Trophoblast cell (in vitro differentiated cells and primary cell): ENCODE measurements around the gene UHMK1.

Experiments used
- DNase-seq, 2 donors: peaks; one replicate each; pipeline ENCODE4 v3.0.0-alpha.2; 2016
- H2AFZ ChIP-seq: 2 replicates; pipeline ENCODE4 v1.6.1; 2013; ENCODE audit warnings: low read length, moderate library complexity, mild to moderate bottlenecking; ENCODE audit not compliant: insufficient read depth, poor library complexity
- H2AK5ac ChIP-seq: 2 replicates; pipeline ENCODE4 v1.6.1; 2013; ENCODE audit warnings: mild to moderate bottlenecking, low read length
- H2BK120ac ChIP-seq: 2 replicates; pipeline ENCODE4 v1.6.1; 2013; ENCODE audit warnings: low read length, mild to moderate bottlenecking, moderate library complexity; ENCODE audit not compliant: insufficient read depth, poor library complexity
- H2BK12ac ChIP-seq: 2 replicates; pipeline ENCODE4 v1.6.1; 2013; ENCODE audit warnings: mild to moderate bottlenecking, low read length, moderate library complexity
- H2BK5ac ChIP-seq: 2 replicates; pipeline ENCODE4 v1.6.1; 2013; ENCODE audit warnings: low read length, low read depth, moderate library complexity, mild to moderate bottlenecking; ENCODE audit not compliant: poor library complexity
- H3K14ac ChIP-seq: 2 replicates; pipeline ENCODE4 v1.6.1; 2013; ENCODE audit warnings: mild to moderate bottlenecking, low read length
- H3K18ac ChIP-seq: 2 replicates; pipeline ENCODE4 v1.6.1; 2013; ENCODE audit warnings: mild to moderate bottlenecking, low read length
- H3K23ac ChIP-seq: 2 replicates; pipeline ENCODE4 v1.6.1; 2013; ENCODE audit warnings: low read length
- H3K27ac ChIP-seq: 2 replicates; pipeline ENCODE4 v1.5.1; 2013; ENCODE audit warnings: low read depth, mild to moderate bottlenecking, inconsistent platforms, low read length, moderate library complexity
- H3K27me3 ChIP-seq: 2 replicates; pipeline ENCODE4 v1.6.1; 2013; ENCODE audit warnings: inconsistent platforms, mild to moderate bottlenecking, low read length, moderate library complexity; ENCODE audit not compliant: insufficient read depth
- H3K36me3 ChIP-seq, 2 experiments: 1 replicate in 1 of 2; 2 replicates in 1 of 2; pipeline ENCODE4 v1.6.1; 2013; ENCODE audit warnings: low read length in 2 of 2, mild to moderate bottlenecking in 2 of 2, moderate library complexity in 1 of 2; ENCODE audit not compliant: insufficient read depth in 2 of 2, control insufficient read depth in 1 of 2
- H3K4ac ChIP-seq: 2 replicates; pipeline ENCODE4 v1.6.1; 2013; ENCODE audit warnings: low read depth, mild to moderate bottlenecking, low read length, moderate library complexity
- H3K4me1 ChIP-seq, 2 experiments: 1 replicate in 1 of 2; 2 replicates in 1 of 2; pipeline ENCODE4 v1.6.1; 2013; ENCODE audit warnings: low read length in 2 of 2, mild to moderate bottlenecking in 2 of 2, moderate library complexity in 1 of 2; ENCODE audit not compliant: insufficient read depth in 2 of 2, control insufficient read depth in 1 of 2
- H3K4me2 ChIP-seq: 2 replicates; pipeline ENCODE4 v1.6.1; 2013; ENCODE audit warnings: inconsistent platforms, mild to moderate bottlenecking, low read length, moderate library complexity
- H3K4me3 ChIP-seq: 2 replicates; pipeline ENCODE4 v1.5.1; 2013; ENCODE audit warnings: mild to moderate bottlenecking, low read depth, low read length, inconsistent platforms
- H3K79me1 ChIP-seq: one replicate; pipeline ENCODE4 v1.6.1; 2013; ENCODE audit warnings: low read length
- H3K79me2 ChIP-seq: 2 replicates; pipeline ENCODE4 v1.6.1; 2013; ENCODE audit warnings: low read length, mild to moderate bottlenecking; ENCODE audit not compliant: control insufficient read depth, insufficient read depth, poor library complexity
- H3K9ac ChIP-seq: 2 replicates; pipeline ENCODE4 v1.6.1; 2013; ENCODE audit warnings: mild to moderate bottlenecking, low read length
- H3K9me3 ChIP-seq: 2 replicates; pipeline ENCODE4 v1.6.1; 2013; ENCODE audit warnings: low read depth, mild to moderate bottlenecking, control low read depth, inconsistent platforms, low read length; ENCODE audit not compliant: insufficient read depth
- H4K12ac ChIP-seq: 2 replicates; pipeline ENCODE4 v1.6.1; 2013; ENCODE audit warnings: low read depth, mild to moderate bottlenecking, low read length, moderate library complexity
- H4K8ac ChIP-seq: 2 replicates; pipeline ENCODE4 v1.6.1; 2013; ENCODE audit warnings: low read depth, mild to moderate bottlenecking, low read length, moderate library complexity
- H4K91ac ChIP-seq: one replicate; pipeline ENCODE4 v1.6.1; 2013; ENCODE audit warnings: low read depth, mild to moderate bottlenecking, low read length, moderate library complexity
- WGBS: extraction: QIAGEN DNeasy Blood & Tissue Kit; methylation state at CpG from one replicate; pipeline ENCODE4 v1.1.7; 2013; ENCODE audit warnings: missing lambda C conversion rate; ENCODE audit not compliant: insufficient read length, insufficient coverage; ENCODE audit errors: extremely low coverage; 5-methylcytosine and 5-hydroxymethylcytosine counted together

Gene UHMK1

DNA sequence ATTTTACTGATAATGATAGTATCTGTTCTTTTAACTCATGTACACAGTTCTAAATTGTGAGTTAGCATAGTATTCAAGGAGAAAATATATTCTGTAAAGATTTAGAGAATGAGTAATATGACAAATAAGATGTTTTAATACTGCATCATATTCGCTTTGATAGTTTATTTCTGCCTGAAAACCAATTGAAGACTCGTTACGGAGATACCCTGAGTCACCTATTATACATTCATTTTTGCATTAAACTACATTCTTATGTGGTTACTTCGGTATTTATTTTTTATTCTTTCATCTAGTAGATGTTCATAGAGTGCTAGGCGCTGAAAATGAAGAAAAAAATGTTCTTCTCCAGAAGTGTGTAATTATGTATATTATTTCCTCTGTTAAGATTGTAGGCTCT is 5.3 kb downstream of the UHMK1 start:
- WGBS, result no CpG with 5 or more reads among the region's 5 CpGs

DNA sequence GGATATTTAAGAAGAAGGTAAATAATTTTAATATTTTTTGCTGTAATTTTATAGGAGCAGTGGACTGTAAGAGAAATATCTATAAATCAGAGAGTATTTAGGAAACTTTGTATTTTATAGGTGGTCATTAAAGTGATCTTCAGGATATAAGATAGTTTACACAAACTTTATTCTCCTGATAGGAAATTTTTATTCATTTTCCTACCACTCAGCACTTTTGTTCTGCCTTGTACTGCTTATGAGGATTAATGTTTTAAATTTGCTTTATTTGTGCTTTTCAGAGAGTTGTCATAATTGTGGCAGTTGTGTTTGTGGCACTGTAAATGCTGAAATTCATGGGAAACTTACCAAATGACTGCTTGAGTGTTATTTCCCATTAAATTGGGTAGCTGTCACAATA is 29.7 kb downstream of the UHMK1 start:
- no peaks in the 10 kb centered on the region for H3K4me1 ChIP-seq
- no peak for DNase-seq
- H3K4ac ChIP-seq, result no peak overlapping the region
- no peak overlapping the region for H2BK5ac ChIP-seq
- no peaks in the 10 kb centered on the region for H3K79me2 ChIP-seq
- H4K12ac ChIP-seq, result no peak overlapping the region
- no peak overlapping the region for H3K23ac ChIP-seq
- H3K4me2 ChIP-seq, result no peak overlapping the region
- H3K27ac ChIP-seq, result no peak overlapping the region
- H2AK5ac ChIP-seq, result no peak overlapping the region
- H3K79me1 ChIP-seq, result no peaks in the 10 kb centered on the region
- no peak overlapping the region for H2BK120ac ChIP-seq
- H4K8ac ChIP-seq, result no peak overlapping the region
- no peak overlapping the region for H4K91ac ChIP-seq
- H3K36me3 ChIP-seq, result peaks cover 0 to 2% of the 10 kb centered on the region in 2 experiments
- no peak overlapping the region for H2BK12ac ChIP-seq
- no peak overlapping the region for H3K9ac ChIP-seq
- no peaks in the 10 kb centered on the region for H3K27me3 ChIP-seq
- no peak overlapping the region for H2AFZ ChIP-seq
- no peaks in the 10 kb centered on the region for H3K9me3 ChIP-seq
- no peak overlapping the region for H3K14ac ChIP-seq
- no peak overlapping the region for H3K4me3 ChIP-seq
- no peak overlapping the region for H3K18ac ChIP-seq

More for the DNA sequence above, 5.3 kb downstream of the UHMK1 start:
- Histone ChIP-seq H3K4me2 (no peak overlapping the region), H3K9ac (no peak overlapping the region), H3K4me1 (peaks cover 3% of the 10 kb centered on the region in 2 experiments), H3K27me3 (no peaks in the 10 kb centered on the region), H2AFZ (no peak overlapping the region), H3K9me3 (no peaks in the 10 kb centered on the region), H3K27ac (no peak overlapping the region), H3K79me1 (peaks cover under 1% of the 10 kb centered on the region), H3K36me3 (peaks cover 5 to 14% of the 10 kb centered on the region in 2 experiments), H3K23ac (no peak overlapping the region), H2AK5ac (no peak overlapping the region), H2BK5ac (no peak overlapping the region), H3K4ac (no peak overlapping the region), H4K12ac (no peak overlapping the region), H3K79me2 (peaks cover 5% of the 10 kb centered on the region), H3K4me3 (no peak overlapping the region), H4K8ac (no peak overlapping the region), H4K91ac (no peak overlapping the region), H3K14ac (no peak overlapping the region), H2BK12ac (no peak overlapping the region), H3K18ac (no peak overlapping the region), H2BK120ac (no peak overlapping the region)
- DNase-seq, result no peak

DNA sequence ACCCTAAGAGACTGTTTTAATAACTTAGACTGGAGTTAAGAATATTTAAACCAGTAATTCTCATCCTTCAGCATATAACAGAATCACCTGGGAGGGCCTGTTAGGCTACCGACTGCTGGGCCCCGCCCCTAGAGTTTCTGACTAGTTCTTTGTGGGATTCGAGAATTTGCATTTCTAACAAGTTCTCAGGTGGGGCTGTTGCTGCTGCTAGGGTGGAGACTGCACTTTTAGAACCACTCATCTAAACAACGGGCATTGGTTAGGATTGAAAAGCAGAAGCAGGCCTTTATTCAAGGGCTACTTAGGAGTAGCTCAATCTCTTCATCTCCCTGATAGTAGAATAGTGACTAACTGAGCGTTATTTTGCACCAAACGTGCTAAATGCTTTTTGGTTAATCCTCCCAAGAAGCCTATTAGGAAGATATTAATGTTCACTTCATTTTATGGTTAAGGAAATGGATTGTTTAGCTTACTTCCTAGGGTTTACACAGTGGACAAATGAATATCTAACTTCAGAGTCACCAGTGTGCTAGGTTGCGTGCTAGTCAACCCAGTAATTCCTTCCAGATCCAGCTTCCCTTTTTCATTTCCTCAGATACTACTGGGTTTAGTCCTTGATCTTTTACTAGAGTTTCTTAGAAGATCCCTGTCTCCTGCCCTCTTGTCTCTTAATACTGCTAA is 32.8 kb downstream of the UHMK1 start:
- Histone ChIP-seq H2BK12ac (no peak overlapping the region), H3K9ac (no peak overlapping the region), H3K4me1 (no peaks in the 10 kb centered on the region), H2BK5ac (no peak overlapping the region), H4K91ac (no peak overlapping the region), H2AK5ac (no peak overlapping the region), H3K79me2 (no peaks in the 10 kb centered on the region), H3K4ac (no peak overlapping the region), H4K8ac (no peak overlapping the region), H2BK120ac (no peak overlapping the region), H3K27me3 (no peaks in the 10 kb centered on the region), H3K27ac (no peak overlapping the region), H3K23ac (no peak overlapping the region), H3K79me1 (no peaks in the 10 kb centered on the region), H3K18ac (no peak overlapping the region), H3K4me3 (no peak overlapping the region), H3K4me2 (no peak overlapping the region), H3K36me3 (no peaks in the 10 kb centered on the region), H3K9me3 (no peaks in the 10 kb centered on the region), H4K12ac (no peak overlapping the region), H3K14ac (no peak overlapping the region), H2AFZ (no peak overlapping the region)
- no peak for DNase-seq
- WGBS, result no CpG with 5 or more reads among the region's 7 CpGs

DNA sequence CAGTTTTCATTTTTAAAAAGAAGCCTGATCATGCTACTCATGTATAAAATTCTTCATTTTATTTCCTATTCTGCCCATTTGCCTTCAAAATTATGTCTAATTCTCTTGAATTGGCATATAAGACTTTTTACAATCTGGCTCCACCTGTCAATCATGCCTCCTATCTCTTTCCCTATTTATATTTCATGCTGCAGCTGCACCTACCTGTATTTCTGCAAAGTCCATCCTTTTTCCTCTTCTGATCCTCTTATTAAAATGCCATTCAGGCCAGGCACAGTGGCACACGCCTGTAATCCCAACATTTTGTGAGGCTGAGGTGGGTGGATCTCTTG is 33.3 kb downstream of the UHMK1 start:
- Histone ChIP-seq H3K27me3 (no peaks in the 10 kb centered on the region), H3K18ac (no peak overlapping the region), H3K23ac (no peak overlapping the region), H2BK5ac (no peak overlapping the region), H3K9ac (no peak overlapping the region), H4K12ac (no peak overlapping the region), H4K8ac (no peak overlapping the region), H3K9me3 (no peaks in the 10 kb centered on the region), H4K91ac (no peak overlapping the region), H2BK120ac (no peak overlapping the region), H3K36me3 (no peaks in the 10 kb centered on the region), H3K79me2 (no peaks in the 10 kb centered on the region), H2AFZ (no peak overlapping the region), H2BK12ac (no peak overlapping the region), H3K4me3 (no peak overlapping the region), H3K14ac (no peak overlapping the region), H2AK5ac (no peak overlapping the region), H3K4me2 (no peak overlapping the region), H3K4me1 (no peaks in the 10 kb centered on the region), H3K79me1 (no peaks in the 10 kb centered on the region), H3K27ac (no peak overlapping the region), H3K4ac (no peak overlapping the region)
- no peak for DNase-seq
- WGBS, result no CpG with 5 or more reads among the region's 1 CpG
